ENCODE results near the gene TMEM181.
"Not testable (repeated sequence)": the region's sequence is repeated elsewhere in the genome, so short reads cannot be mapped to it uniquely, and the experiment has no call there.

Gene TMEM181

GRCh38 chr6:158603261-158604047, 43.6 kb downstream of the TMEM181 start:
- DNase-seq: no peak

GRCh38 chr6:158604048-158604406, 44.1 kb downstream of the TMEM181 start:
- DNase-seq: no peak

- peak; percentile 53 for DNase-seq
These were observed 45.5 kb downstream of the TMEM181 start for GRCh38 chr6:158605266-158605878.

GRCh38 chr6:158606011-158606410, 46.1 kb downstream of the TMEM181 start:
- not testable (repeated sequence) for DNase-seq

- DNase-seq: no peak
These were observed 47.0 kb downstream of the TMEM181 start for GRCh38 chr6:158606935-158607334.

- DNase-seq: no peak
These were observed 47.7 kb downstream of the TMEM181 start for GRCh38 chr6:158607411-158608170.

- no peak for DNase-seq
These were observed 48.3 kb downstream of the TMEM181 start for GRCh38 chr6:158608221-158608620.

GRCh38 chr6:158609455-158610155, 49.7 kb downstream of the TMEM181 start:
- DNase-seq: no peak

- DNase-seq: no peak
These were observed 50.6 kb downstream of the TMEM181 start for GRCh38 chr6:158610319-158610968.

- no peak for DNase-seq
These were observed 51.1 kb downstream of the TMEM181 start for GRCh38 chr6:158611039-158611438.

GRCh38 chr6:158611541-158612370, 51.9 kb downstream of the TMEM181 start:
- no peak for DNase-seq

GRCh38 chr6:158614606-158615005, 54.7 kb downstream of the TMEM181 start:
- DNase-seq: not testable (repeated sequence)

- DNase-seq: not testable (repeated sequence)
These were observed 58.4 kb downstream of the TMEM181 start for GRCh38 chr6:158618289-158618688.

- DNase-seq: no peak
These were observed 60.3 kb downstream of the TMEM181 start for GRCh38 chr6:158619922-158620801.

- DNase-seq: no peak
These were observed 61.2 kb downstream of the TMEM181 start for GRCh38 chr6:158620963-158621693.

GRCh38 chr6:158621694-158622544, 62.0 kb downstream of the TMEM181 start:
- DNase-seq: no peak

GRCh38 chr6:158622545-158623190, 62.8 kb downstream of the TMEM181 start:
- no peak for DNase-seq

All from NCI-H2171 (cell line).